Measurements from ENCODE around the gene INPP4A.

DNA sequence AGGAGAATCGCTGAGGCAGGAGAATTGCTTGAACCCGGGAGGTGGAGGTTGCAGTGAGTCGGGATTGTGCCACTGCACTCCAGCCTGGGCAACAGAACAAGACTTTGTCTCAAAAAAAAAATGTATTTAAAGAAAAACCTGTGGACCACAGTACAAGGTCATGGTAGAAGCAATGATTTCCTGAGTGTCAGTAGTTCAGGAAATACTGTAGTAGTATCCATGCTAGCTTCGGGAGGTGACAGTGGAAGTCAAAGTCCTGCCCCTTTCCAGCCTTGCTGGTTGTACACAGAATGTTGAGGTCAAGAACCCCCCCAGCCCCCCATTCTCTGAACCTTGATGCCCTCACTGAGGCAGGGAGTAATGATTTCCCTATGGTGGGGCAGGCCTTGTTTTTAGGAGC is 56.6 kb downstream of the INPP4A start:
- TF ChIP-seq, protein P1, sequence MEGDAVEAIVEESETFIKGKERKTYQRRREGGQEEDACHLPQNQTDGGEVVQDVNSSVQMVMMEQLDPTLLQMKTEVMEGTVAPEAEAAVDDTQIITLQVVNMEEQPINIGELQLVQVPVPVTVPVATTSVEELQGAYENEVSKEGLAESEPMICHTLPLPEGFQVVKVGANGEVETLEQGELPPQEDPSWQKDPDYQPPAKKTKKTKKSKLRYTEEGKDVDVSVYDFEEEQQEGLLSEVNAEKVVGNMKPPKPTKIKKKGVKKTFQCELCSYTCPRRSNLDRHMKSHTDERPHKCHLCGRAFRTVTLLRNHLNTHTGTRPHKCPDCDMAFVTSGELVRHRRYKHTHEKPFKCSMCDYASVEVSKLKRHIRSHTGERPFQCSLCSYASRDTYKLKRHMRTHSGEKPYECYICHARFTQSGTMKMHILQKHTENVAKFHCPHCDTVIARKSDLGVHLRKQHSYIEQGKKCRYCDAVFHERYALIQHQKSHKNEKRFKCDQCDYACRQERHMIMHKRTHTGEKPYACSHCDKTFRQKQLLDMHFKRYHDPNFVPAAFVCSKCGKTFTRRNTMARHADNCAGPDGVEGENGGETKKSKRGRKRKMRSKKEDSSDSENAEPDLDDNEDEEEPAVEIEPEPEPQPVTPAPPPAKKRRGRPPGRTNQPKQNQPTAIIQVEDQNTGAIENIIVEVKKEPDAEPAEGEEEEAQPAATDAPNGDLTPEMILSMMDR (IDR thresholded peaks at IDR 0.05) = no peak
- no peak for TF ChIP-seq ZFP36 (IDR thresholded peaks at IDR 0.05; ENCODE audit: borderline replicate concordance, partially characterized antibody)
- TF ChIP-seq CEBPB (IDR thresholded peaks at IDR 0.05) = no peak
- TF ChIP-seq POLR2A (IDR thresholded peaks at IDR 0.05; ENCODE audit: low read length) = no peak
- no peak for TF ChIP-seq JUN (IDR thresholded peaks at IDR 0.05)
- no peak for TF ChIP-seq RAD21 (conservative IDR thresholded peaks at IDR 0.05 in 1 of 2, IDR thresholded peaks at IDR 0.05 in 1 of 2)
- no peak for TF ChIP-seq HEYL (CRISPR knock-in tag; IDR thresholded peaks at IDR 0.05)
- TF ChIP-seq NPAS2 (CRISPR knock-in tag; IDR thresholded peaks at IDR 0.05; ENCODE audit: borderline replicate concordance) = no peak
- TF ChIP-seq CHD2 (IDR thresholded peaks at IDR 0.05; ENCODE audit: low read length, partially characterized antibody) = no peak
- TF ChIP-seq, protein P2, sequence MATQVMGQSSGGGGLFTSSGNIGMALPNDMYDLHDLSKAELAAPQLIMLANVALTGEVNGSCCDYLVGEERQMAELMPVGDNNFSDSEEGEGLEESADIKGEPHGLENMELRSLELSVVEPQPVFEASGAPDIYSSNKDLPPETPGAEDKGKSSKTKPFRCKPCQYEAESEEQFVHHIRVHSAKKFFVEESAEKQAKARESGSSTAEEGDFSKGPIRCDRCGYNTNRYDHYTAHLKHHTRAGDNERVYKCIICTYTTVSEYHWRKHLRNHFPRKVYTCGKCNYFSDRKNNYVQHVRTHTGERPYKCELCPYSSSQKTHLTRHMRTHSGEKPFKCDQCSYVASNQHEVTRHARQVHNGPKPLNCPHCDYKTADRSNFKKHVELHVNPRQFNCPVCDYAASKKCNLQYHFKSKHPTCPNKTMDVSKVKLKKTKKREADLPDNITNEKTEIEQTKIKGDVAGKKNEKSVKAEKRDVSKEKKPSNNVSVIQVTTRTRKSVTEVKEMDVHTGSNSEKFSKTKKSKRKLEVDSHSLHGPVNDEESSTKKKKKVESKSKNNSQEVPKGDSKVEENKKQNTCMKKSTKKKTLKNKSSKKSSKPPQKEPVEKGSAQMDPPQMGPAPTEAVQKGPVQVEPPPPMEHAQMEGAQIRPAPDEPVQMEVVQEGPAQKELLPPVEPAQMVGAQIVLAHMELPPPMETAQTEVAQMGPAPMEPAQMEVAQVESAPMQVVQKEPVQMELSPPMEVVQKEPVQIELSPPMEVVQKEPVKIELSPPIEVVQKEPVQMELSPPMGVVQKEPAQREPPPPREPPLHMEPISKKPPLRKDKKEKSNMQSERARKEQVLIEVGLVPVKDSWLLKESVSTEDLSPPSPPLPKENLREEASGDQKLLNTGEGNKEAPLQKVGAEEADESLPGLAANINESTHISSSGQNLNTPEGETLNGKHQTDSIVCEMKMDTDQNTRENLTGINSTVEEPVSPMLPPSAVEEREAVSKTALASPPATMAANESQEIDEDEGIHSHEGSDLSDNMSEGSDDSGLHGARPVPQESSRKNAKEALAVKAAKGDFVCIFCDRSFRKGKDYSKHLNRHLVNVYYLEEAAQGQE (IDR thresholded peaks at IDR 0.05) = no peak
- no peak for TF ChIP-seq JUNB (IDR thresholded peaks at IDR 0.05)
